IgD-negative memory B cell (primary cell): Measurements from ENCODE around the gene OLR1. TPM values are rescaled to one million over a fixed set of nuclear protein-coding genes. Genes with fewer than 3 reads are reported as not detected.
A peak's percentile ranks its signal among the peaks of the same experiment; 100 is the strongest.
"Not testable (repeated sequence)": the region's sequence is repeated elsewhere in the genome, so short reads cannot be mapped to it uniquely, and the experiment has no call there.

ENCODE experiments used
- H3K27ac Mint-ChIP-seq, 3 donors: one replicate each; pipeline ENCODE4 v1.8.0; 2020 to 2022; ENCODE audit warnings: mild to moderate bottlenecking in 3 of 3, mixed read lengths in 3 of 3, moderate library complexity in 1 of 3
- H3K27me3 Mint-ChIP-seq: one replicate; pipeline ENCODE4 v1.8.0; 2021; ENCODE audit warnings: mixed read lengths
- H3K36me3 Mint-ChIP-seq: one replicate; pipeline ENCODE4 v1.8.0; 2020; ENCODE audit warnings: mild to moderate bottlenecking, mixed read lengths
- H3K4me1 Mint-ChIP-seq, 3 donors: one replicate each; pipeline ENCODE4 v1.8.0; 2020 to 2022; ENCODE audit warnings: mixed read lengths in 3 of 3, mild to moderate bottlenecking in 1 of 3
- H3K4me3 Mint-ChIP-seq, 4 donors: one replicate each; pipeline ENCODE4 v1.8.0; 2020 to 2022; ENCODE audit warnings: mild to moderate bottlenecking in 4 of 4, mixed read lengths in 4 of 4, moderate library complexity in 3 of 4
- H3K9me3 Mint-ChIP-seq, 3 donors: one replicate each; pipeline ENCODE4 v1.8.0; 2020 to 2021; ENCODE audit warnings: mixed read lengths in 3 of 3, mild to moderate bottlenecking in 1 of 3
- polyA plus RNA-seq: library from polyadenylated mRNA; unstranded; fragments of 300-500 nt; fragmentation: Illumina TruSeq; gene quantifications from one replicate; pipeline ENCODE4 v1.2.3, GENCODE V29; 2021

OLR1 gene
- polyA plus RNA-seq, result not detected

GRCh38 chr12:10171973-10172728 is at the start of gene OLR1:
TSS of gene OLR1 (minus strand) at chr12:10172132. CDS start at chr12:10172077, 55 bp downstream.
- peaks cover 22% of the 10 kb centered on the region for H3K27me3 Mint-ChIP-seq
- H3K27ac Mint-ChIP-seq, result no peak within 1 kb of the TSS
- no peaks in the 10 kb centered on the region for H3K9me3 Mint-ChIP-seq
- H3K36me3 Mint-ChIP-seq, result peaks cover 2% of the 10 kb centered on the region
- no peak within 1 kb of the TSS for H3K4me3 Mint-ChIP-seq
- no peaks in the 10 kb centered on the region for H3K4me1 Mint-ChIP-seq

GRCh38 chr12:10220398-10221077 is 48.6 kb upstream of the OLR1 start:
- H3K27ac Mint-ChIP-seq, result no peak overlapping the region
- no peaks in the 10 kb centered on the region for H3K36me3 Mint-ChIP-seq

GRCh38 chr12:10218021-10218420 is 46.1 kb upstream of the OLR1 start:
- no peaks in the 10 kb centered on the region for H3K36me3 Mint-ChIP-seq
- H3K4me3 Mint-ChIP-seq, result no peak overlapping the region
- H3K9me3 Mint-ChIP-seq, result no peaks in the 10 kb centered on the region
- peaks cover 11% of the 10 kb centered on the region for H3K27me3 Mint-ChIP-seq
- H3K27ac Mint-ChIP-seq, result peak overlapping the region in 1 of 3 donors; percentile 71
- H3K4me1 Mint-ChIP-seq, result peaks cover 2 to 16% (median 5%) of the 10 kb centered on the region in 3 donors

More at GRCh38 chr12:10220398-10221077, 48.6 kb upstream of the OLR1 start:
- H3K27me3 Mint-ChIP-seq, result no peaks in the 10 kb centered on the region
- no peak overlapping the region for H3K4me3 Mint-ChIP-seq
- no peaks in the 10 kb centered on the region for H3K9me3 Mint-ChIP-seq
- H3K4me1 Mint-ChIP-seq, result no peaks in the 10 kb centered on the region

GRCh38 chr12:10215946-10216345 is 44.0 kb upstream of the OLR1 start:
- Mint-ChIP-seq H3K4me1 (peaks cover 2 to 21% (median 5%) of the 10 kb centered on the region in 3 donors), H3K27me3 (peaks cover 18% of the 10 kb centered on the region)
- H3K27ac Mint-ChIP-seq, H3K9me3 Mint-ChIP-seq, H3K36me3 Mint-ChIP-seq, H3K4me3 Mint-ChIP-seq: not testable (repeated sequence)

- peaks cover 2 to 21% (median 5%) of the 10 kb centered on the region in 3 donors for H3K4me1 Mint-ChIP-seq
- H3K4me3 Mint-ChIP-seq, result peak overlapping the region in 1 of 4 donors; percentile 93
- no peaks in the 10 kb centered on the region for H3K36me3 Mint-ChIP-seq
- H3K9me3 Mint-ChIP-seq, result no peaks in the 10 kb centered on the region
- H3K27me3 Mint-ChIP-seq, result peaks cover 18% of the 10 kb centered on the region
- H3K27ac Mint-ChIP-seq, result no peak overlapping the region
These were observed 43.5 kb upstream of the OLR1 start for GRCh38 chr12:10215436-10215835.

GRCh38 chr12:10214895-10215267 is 42.9 kb upstream of the OLR1 start:
- Mint-ChIP-seq H3K4me3 (peak overlapping the region in 2 of 4 donors; percentile 27 to 93), H3K4me1 (peaks cover 2 to 21% (median 5%) of the 10 kb centered on the region in 3 donors), H3K9me3 (no peaks in the 10 kb centered on the region), H3K27me3 (peaks cover 20% of the 10 kb centered on the region), H3K27ac (no peak overlapping the region), H3K36me3 (no peaks in the 10 kb centered on the region)

- Mint-ChIP-seq H3K27ac (peak overlapping the region in 2 of 3 donors; percentile 18 to 43), H3K9me3 (no peaks in the 10 kb centered on the region), H3K4me3 (peak overlapping the region; percentile 90 to 95 (median 94))
These were observed 42.4 kb upstream of the OLR1 start for GRCh38 chr12:10214136-10214894.

GRCh38 chr12:10213168-10214135 is 41.5 kb upstream of the OLR1 start:
- Mint-ChIP-seq H3K27me3 (peaks cover 20% of the 10 kb centered on the region), H3K9me3 (no peaks in the 10 kb centered on the region), H3K36me3 (no peaks in the 10 kb centered on the region), H3K4me1 (peaks cover 2 to 21% (median 5%) of the 10 kb centered on the region in 3 donors), H3K27ac (peak overlapping the region; percentile 18 to 63 (median 43)), H3K4me3 (peak overlapping the region; percentile 90 to 95 (median 94))

More at GRCh38 chr12:10214136-10214894, 42.4 kb upstream of the OLR1 start:
- no peaks in the 10 kb centered on the region for H3K36me3 Mint-ChIP-seq
- H3K4me1 Mint-ChIP-seq, result peaks cover 2 to 21% (median 5%) of the 10 kb centered on the region in 3 donors
- H3K27me3 Mint-ChIP-seq, result peaks cover 20% of the 10 kb centered on the region

- Mint-ChIP-seq H3K4me1 (peaks cover 2 to 21% (median 5%) of the 10 kb centered on the region in 3 donors), H3K9me3 (no peaks in the 10 kb centered on the region), H3K4me3 (peak within 1 kb of the TSS; percentile 90 to 95 (median 94)), H3K27me3 (peaks cover 20% of the 10 kb centered on the region), H3K27ac (peak within 1 kb of the TSS; percentile 63 to 94 (median 86)), H3K36me3 (no peaks in the 10 kb centered on the region)
These were observed 40.8 kb upstream of the OLR1 start, which contains the start of gene GABARAPL1 for GRCh38 chr12:10212739-10213131. TSS of gene GABARAPL1 (plus strand) at chr12:10212877. CDS start at chr12:10213130, 253 bp downstream.

GRCh38 chr12:10211940-10212738 is 40.2 kb upstream of the OLR1 start:
- no peaks in the 10 kb centered on the region for H3K36me3 Mint-ChIP-seq
- no peaks in the 10 kb centered on the region for H3K9me3 Mint-ChIP-seq
- peaks cover 20% of the 10 kb centered on the region for H3K27me3 Mint-ChIP-seq
- H3K4me1 Mint-ChIP-seq, result peaks cover 2 to 21% (median 5%) of the 10 kb centered on the region in 3 donors
- peak overlapping the region; percentile 63 to 94 (median 86) for H3K27ac Mint-ChIP-seq
- H3K4me3 Mint-ChIP-seq, result peak overlapping the region; percentile 90 to 95 (median 94)

- Mint-ChIP-seq H3K9me3 (no peaks in the 10 kb centered on the region), H3K27me3 (peaks cover 20% of the 10 kb centered on the region), H3K4me1 (peaks cover 2 to 21% (median 5%) of the 10 kb centered on the region in 3 donors), H3K27ac (no peak overlapping the region), H3K36me3 (no peaks in the 10 kb centered on the region), H3K4me3 (peak overlapping the region in 2 of 4 donors; percentile 9 to 93)
These were observed 39.4 kb upstream of the OLR1 start for GRCh38 chr12:10211101-10211939.

GRCh38 chr12:10210225-10210624 is 38.3 kb upstream of the OLR1 start:
- Mint-ChIP-seq H3K36me3 (no peaks in the 10 kb centered on the region), H3K27me3 (peaks cover 20% of the 10 kb centered on the region), H3K9me3 (no peaks in the 10 kb centered on the region), H3K4me3 (peak overlapping the region in 1 of 4 donors; percentile 13), H3K4me1 (peaks cover 2 to 21% (median 5%) of the 10 kb centered on the region in 3 donors), H3K27ac (no peak overlapping the region)
